ENCODE results near the gene LRRC4B.

Gene LRRC4B

DNA sequence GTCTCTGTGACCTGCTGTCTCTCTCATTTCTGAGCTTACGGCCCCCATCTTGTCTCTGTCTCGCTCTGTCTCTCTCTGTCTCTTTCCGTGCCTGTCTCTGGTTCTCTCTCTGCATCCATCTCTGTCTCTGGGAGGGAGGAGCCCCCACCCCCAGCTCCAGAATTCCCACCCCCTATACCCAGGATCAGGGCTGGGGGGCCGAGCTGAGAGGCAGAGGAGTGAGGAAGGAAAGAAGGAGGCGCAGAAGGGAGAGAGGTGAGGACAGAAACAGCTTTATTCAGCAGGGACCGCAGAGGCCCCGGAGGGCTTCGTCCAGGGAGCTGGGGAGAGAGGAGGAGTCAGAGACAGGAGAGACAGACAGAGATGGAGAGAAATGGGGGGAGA lies 71.2 kb downstream of the LRRC4B start:
- Histone ChIP-seq H3K9me3 (ENCODE audit: severe bottlenecking) (no peaks in the 10 kb centered on the region), H3K4me3 (ENCODE audit: low read depth, low read length) (no peak overlapping the region), H3K27me3 (ENCODE audit: insufficient read depth, low read depth, severe bottlenecking) (no peaks in the 10 kb centered on the region), H3K36me3 (no peaks in the 10 kb centered on the region), H3K27ac (peak overlapping the region; percentile 16; the same call in 1 of the 2 replicates)
- no peak for DNase-seq
- TF ChIP-seq, protein P1, sequence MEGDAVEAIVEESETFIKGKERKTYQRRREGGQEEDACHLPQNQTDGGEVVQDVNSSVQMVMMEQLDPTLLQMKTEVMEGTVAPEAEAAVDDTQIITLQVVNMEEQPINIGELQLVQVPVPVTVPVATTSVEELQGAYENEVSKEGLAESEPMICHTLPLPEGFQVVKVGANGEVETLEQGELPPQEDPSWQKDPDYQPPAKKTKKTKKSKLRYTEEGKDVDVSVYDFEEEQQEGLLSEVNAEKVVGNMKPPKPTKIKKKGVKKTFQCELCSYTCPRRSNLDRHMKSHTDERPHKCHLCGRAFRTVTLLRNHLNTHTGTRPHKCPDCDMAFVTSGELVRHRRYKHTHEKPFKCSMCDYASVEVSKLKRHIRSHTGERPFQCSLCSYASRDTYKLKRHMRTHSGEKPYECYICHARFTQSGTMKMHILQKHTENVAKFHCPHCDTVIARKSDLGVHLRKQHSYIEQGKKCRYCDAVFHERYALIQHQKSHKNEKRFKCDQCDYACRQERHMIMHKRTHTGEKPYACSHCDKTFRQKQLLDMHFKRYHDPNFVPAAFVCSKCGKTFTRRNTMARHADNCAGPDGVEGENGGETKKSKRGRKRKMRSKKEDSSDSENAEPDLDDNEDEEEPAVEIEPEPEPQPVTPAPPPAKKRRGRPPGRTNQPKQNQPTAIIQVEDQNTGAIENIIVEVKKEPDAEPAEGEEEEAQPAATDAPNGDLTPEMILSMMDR (IDR thresholded peaks at IDR 0.05; ENCODE audit: low read depth, low read length), result no peak

DNA sequence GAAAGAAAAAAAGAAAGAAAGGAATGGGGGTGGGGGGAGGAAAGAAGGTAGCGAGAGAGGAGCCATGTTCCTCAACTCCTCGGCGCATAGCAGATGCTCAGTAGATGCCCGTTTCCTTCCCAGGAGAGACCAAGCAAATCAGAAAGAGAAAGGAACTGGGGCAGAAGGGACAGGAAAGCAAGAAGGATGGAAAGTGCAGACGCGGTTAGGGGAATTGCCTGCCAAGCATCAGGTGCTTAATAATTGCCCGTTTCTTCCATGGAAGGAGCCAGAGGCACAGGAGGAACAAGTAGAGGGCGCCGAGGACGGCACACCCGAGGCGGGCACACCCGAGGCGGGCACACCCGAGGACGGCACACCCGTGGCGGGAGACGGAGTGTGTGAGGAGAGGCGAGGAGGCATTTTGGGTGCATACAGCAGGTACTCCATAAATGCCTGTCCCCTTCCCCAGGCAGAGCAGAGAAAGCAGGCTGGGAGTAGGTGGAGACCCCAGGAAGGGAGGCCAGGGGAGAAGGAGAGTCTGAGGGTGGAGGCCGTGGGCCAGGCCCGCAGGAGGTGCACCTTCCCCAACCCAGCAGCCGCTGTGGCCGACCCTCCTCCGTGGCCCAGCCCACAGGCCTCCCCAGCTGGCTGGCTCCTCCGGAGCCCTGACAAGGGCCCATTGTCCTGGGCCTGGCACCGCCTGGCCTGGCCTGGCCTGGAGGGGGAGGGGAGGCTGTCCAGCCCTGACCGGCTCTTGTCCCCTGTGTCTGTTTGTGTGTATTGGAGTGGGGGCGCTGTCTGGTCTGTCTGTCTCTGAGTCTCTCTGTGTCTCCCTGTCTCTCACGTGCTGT lies 71.8 kb downstream of the LRRC4B start:
- DNase-seq, result peak; percentile 47

DNA sequence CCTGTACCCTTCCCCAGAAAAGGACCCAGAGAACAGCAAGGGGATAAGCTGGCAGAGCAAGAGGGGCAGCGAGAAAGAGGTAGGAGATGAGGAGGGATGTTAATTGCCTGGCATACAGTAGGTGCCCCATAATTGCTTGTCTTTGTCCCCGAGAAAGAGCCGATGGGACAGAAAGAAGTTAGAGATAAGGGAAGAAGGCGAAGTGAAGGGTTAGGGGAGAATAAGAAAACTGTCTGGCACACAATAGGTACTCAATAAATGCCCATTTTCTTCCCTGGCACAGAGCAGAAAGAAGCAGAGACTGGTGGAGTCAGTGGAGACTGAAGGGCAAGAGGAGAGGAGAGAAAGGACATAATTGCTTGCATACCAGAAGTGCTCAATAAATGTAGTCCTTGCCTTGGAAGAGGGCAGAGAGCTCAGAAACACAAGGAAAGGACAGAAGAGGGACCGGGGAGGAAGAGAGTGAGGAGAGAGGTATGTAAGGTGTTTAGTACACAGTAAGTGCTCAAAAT lies 73.2 kb downstream of the LRRC4B start:
- Histone ChIP-seq H3K9me3 (ENCODE audit: severe bottlenecking) (no peaks in the 10 kb centered on the region), H3K4me3 (ENCODE audit: low read depth, low read length) (no peak overlapping the region), H3K27me3 (ENCODE audit: insufficient read depth, low read depth, severe bottlenecking) (no peaks in the 10 kb centered on the region), H3K36me3 (peaks cover 8% of the 10 kb centered on the region; the same call in 1 of the 2 replicates), H3K27ac (no peak overlapping the region)
- DNase-seq, result no peak
- TF ChIP-seq, protein P1 (IDR thresholded peaks at IDR 0.05; ENCODE audit: low read depth, low read length), result no peak

More for the DNA sequence above, 71.8 kb downstream of the LRRC4B start:
- Histone ChIP-seq H3K27me3 (ENCODE audit: insufficient read depth, low read depth, severe bottlenecking) (no peaks in the 10 kb centered on the region), H3K27ac (no peak overlapping the region; the same call in 1 of the 2 replicates), H3K4me3 (ENCODE audit: low read depth, low read length) (no peak overlapping the region), H3K9me3 (ENCODE audit: severe bottlenecking) (no peaks in the 10 kb centered on the region), H3K36me3 (no peaks in the 10 kb centered on the region)
- TF ChIP-seq, protein P1 (IDR thresholded peaks at IDR 0.05; ENCODE audit: low read depth, low read length), result no peak

DNA sequence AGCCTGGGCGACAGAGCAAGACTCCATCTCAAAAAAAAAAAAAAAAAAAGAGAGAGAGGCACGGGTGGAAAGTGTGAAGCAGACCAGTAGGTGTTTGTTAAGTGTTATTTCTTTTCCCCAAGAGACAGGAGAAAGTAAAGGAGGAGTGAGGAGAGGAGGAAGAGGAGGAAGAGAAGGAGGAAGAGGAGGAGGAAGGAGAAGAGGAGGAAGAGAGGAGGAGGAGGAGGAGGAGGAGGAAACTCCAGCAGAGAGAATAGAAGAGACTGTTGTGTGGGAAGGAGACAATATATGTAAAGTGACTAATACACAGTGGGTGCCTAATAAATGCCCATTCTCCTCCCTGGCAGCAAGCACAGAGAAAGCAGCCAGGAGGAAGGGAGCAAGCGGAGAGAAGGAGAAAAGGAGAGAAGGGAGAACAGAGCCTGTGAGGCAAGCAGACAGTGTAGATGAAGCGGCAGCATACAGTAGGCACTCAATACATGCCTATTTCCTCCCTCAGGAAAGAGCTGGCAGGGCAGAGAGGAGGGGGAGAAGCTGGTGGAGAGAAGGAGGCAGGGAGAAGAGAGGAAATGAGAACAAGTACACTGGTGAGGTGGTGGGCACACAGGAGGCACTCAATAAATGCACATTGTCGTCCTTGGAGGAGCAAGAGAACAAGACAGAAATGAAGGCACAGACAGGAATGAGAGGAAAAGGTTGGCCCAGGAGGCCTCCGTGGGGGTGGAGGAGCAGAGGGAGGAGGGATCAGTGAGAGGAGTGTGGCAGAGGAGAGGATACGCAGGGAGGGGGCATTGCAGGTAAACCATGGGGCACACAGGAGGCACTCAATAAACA lies 73.8 kb downstream of the LRRC4B start:
- H3K27me3 ChIP-seq (ENCODE audit: insufficient read depth, low read depth, severe bottlenecking), result no peaks in the 10 kb centered on the region
- DNase-seq, result no peak
- peaks cover 8% of the 10 kb centered on the region; the same call in 1 of the 2 replicates for H3K36me3 ChIP-seq
- no peaks in the 10 kb centered on the region for H3K9me3 ChIP-seq (ENCODE audit: severe bottlenecking)
- no peak overlapping the region for H3K27ac ChIP-seq
- TF ChIP-seq, protein P1 (IDR thresholded peaks at IDR 0.05; ENCODE audit: low read depth, low read length), result no peak
- H3K4me3 ChIP-seq (ENCODE audit: low read depth, low read length), result no peak overlapping the region

DNA sequence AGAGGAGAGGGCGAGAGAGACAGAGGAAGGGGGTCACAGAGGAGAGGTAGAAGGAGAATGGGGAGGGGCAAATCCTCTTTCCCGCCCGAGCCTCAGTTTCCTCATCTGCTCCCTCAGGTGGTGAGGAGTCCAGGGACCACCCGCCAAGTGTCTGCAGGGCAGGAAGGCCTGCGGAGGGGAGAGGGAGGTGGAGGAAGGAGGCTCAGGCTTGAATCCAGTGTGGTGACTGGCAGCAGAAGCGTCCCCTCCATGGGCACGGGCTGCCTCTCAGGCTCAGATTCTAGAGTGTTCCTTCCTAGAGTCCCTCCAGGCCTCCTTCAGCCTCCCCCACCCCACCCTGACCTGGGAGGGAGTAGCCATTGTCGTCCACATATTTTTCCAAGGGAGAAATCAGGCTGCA lies 75.1 kb downstream of the LRRC4B start:
- no peaks in the 10 kb centered on the region for H3K9me3 ChIP-seq (ENCODE audit: severe bottlenecking)
- H3K27ac ChIP-seq, result no peak overlapping the region
- H3K27me3 ChIP-seq (ENCODE audit: insufficient read depth, low read depth, severe bottlenecking), result no peaks in the 10 kb centered on the region
- TF ChIP-seq, protein P1 (IDR thresholded peaks at IDR 0.05; ENCODE audit: low read depth, low read length), result no peak
- no peak overlapping the region for H3K4me3 ChIP-seq (ENCODE audit: low read depth, low read length)
- peaks cover 8% of the 10 kb centered on the region; the same call in 1 of the 2 replicates for H3K36me3 ChIP-seq
- no peak for DNase-seq
